ENCODE data around the gene STAG2.

The STAG2 gene

DNA sequence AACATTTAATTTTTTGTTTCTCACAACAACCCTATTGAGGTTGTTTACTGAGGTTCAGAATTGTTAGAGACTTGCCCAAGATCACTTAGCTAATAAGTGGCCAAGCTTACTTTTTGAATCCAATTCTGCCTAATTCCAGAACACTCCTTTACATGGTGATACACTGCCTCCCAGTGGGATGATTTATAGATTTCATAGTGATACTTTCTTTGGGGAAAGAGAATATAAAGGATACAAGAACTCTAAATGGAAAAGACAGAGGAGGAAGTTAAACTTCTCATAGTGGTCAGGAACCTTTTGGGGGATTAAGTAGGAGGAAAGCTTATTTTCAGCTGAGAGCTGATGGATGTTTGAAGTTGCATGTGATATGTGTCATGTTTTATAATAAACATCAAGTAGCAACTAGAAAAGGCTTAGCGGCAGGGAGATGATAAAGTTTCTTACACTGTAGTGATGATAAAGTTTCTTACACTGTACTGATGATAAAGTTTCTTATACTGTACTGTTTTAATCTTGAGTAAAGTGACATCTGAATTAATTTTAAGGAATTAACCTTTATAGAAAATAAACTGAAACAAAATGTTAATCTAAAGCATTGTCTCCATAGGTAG is 15.3 kb downstream of the STAG2 start:
- no peak overlapping the region for H3K9ac ChIP-seq (ENCODE audit: low read length)
- peaks cover 7% of the 10 kb centered on the region for H3K4me1 ChIP-seq (ENCODE audit: control insufficient read depth, low read depth, low read length)
- H3K27ac ChIP-seq (ENCODE audit: low read length), result no peak overlapping the region

DNA sequence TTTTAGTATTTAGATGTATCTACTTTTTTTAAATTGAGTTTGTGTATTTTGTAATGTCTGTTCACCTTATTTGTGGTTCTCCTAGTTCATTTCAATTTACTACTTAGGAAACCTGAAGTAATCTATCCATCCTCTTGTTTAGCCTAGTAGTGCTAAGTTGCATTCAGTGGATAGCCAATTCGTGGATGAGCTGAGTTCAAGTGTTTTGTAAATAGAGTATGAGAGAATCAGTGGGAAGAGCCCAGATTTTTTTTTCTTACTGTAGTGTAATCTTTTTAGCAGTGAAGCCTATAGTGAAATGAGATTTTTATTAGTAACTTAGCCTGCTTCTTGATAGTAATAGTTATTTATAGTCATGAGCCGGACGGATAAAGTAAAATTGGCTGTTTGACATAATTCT is 21.7 kb downstream of the STAG2 start:
- Histone ChIP-seq H3K9ac (ENCODE audit: low read length) (no peak overlapping the region), H3K4me1 (ENCODE audit: control insufficient read depth, low read depth, low read length) (peaks cover 3% of the 10 kb centered on the region), H3K27ac (ENCODE audit: low read length) (no peak overlapping the region), H3K36me3 (ENCODE audit: control insufficient read depth, low read depth, low read length) (no peaks in the 10 kb centered on the region), H3K4me3 (ENCODE audit: low read length) (no peak overlapping the region), H3K27me3 (ENCODE audit: control insufficient read depth, insufficient read depth, low read length) (no peaks in the 10 kb centered on the region), H3K9me3 (ENCODE audit: control insufficient read depth, low read depth, low read length) (peaks cover 9% of the 10 kb centered on the region)

More for the DNA sequence above, 15.3 kb downstream of the STAG2 start:
- H3K4me3 ChIP-seq (ENCODE audit: low read length), result no peak overlapping the region
- no peaks in the 10 kb centered on the region for H3K27me3 ChIP-seq (ENCODE audit: control insufficient read depth, insufficient read depth, low read length)
- H3K36me3 ChIP-seq (ENCODE audit: control insufficient read depth, low read depth, low read length), result no peaks in the 10 kb centered on the region
- peaks cover 10% of the 10 kb centered on the region for H3K9me3 ChIP-seq (ENCODE audit: control insufficient read depth, low read depth, low read length)

DNA sequence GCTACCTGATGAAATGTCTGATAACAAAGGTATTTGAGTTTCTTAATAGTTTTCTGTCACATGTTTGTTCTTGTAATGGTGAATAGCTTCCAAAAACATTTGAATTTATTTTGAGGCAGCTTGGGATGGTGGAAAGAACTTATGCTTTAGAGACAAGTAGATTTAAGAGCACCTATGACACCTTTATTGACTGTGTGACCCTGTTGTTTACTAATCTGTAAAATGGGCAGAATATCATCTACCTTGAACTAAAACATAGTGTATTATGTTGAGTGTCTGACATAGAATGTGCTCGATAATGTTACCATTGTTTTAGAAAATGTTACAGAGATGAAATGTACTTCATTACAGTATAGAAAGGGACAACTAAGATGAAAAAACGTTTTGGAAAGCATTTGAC is 24.9 kb downstream of the STAG2 start:
- H3K27me3 ChIP-seq (ENCODE audit: control insufficient read depth, insufficient read depth, low read length), result no peaks in the 10 kb centered on the region
- H3K9ac ChIP-seq (ENCODE audit: low read length), result no peak overlapping the region
- peaks cover 8% of the 10 kb centered on the region for H3K9me3 ChIP-seq (ENCODE audit: control insufficient read depth, low read depth, low read length)
- no peak overlapping the region for H3K4me3 ChIP-seq (ENCODE audit: low read length)
- no peaks in the 10 kb centered on the region for H3K4me1 ChIP-seq (ENCODE audit: control insufficient read depth, low read depth, low read length)
- H3K27ac ChIP-seq (ENCODE audit: low read length), result no peak overlapping the region
- no peaks in the 10 kb centered on the region for H3K36me3 ChIP-seq (ENCODE audit: control insufficient read depth, low read depth, low read length)

DNA sequence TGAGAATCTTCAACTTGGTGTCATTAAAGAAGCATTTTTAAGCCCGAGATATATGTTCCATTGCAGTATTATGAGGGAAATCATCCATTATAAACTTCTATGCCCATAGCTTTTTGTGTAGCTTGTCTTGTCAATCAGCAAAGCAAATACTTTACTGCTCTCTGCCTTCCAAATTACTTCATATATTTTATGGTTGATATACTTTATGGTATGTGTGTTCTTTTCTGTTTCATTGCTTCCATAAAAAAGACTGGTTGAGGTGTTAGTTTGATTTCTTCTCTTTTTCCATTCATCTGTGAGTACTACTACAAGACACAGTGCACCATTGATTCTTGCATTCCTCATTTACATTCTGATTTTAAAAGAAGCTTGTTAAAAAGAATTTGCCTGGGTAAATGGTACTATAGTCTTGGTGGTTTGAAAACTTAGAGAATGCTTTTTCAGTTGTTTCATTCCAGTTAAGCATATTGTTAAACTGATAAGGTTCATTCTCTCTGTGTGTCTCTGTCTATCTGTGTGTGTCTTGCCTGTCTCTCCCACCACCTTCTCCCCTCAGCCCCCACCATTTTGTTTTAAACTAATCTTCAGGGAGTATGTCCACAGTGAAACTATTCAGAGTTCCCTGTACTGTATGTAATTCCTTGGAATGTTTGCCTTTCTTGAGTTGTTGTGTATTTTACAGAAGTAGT is 27.1 kb downstream of the STAG2 start:
- Histone ChIP-seq H3K36me3 (ENCODE audit: control insufficient read depth, low read depth, low read length) (no peaks in the 10 kb centered on the region), H3K27ac (ENCODE audit: low read length) (no peak overlapping the region), H3K27me3 (ENCODE audit: control insufficient read depth, insufficient read depth, low read length) (no peaks in the 10 kb centered on the region), H3K4me1 (ENCODE audit: control insufficient read depth, low read depth, low read length) (no peaks in the 10 kb centered on the region), H3K9ac (ENCODE audit: low read length) (no peak overlapping the region), H3K9me3 (ENCODE audit: control insufficient read depth, low read depth, low read length) (peaks cover 13% of the 10 kb centered on the region), H3K4me3 (ENCODE audit: low read length) (no peak overlapping the region)

DNA sequence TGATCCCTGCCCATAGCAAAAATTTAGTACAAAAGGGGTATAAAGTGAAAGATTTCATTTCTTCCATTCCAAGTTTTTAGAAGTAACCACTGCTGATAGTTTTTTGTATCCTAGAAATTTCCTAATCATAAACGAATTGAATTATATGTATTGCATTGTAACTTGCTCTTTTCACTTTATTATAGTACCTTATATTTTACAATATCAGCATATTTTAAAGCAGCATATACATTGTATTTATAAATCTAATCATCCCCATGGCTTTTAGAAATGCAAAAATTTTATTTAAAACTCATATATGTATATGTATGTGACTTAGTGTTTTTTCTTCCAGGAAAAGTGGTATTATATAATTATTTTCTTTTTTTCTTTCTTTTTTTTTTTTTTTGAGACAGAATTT is 27.7 kb downstream of the STAG2 start:
- H3K36me3 ChIP-seq (ENCODE audit: control insufficient read depth, low read depth, low read length), result no peaks in the 10 kb centered on the region
- H3K27ac ChIP-seq (ENCODE audit: low read length), result no peak overlapping the region
- H3K9ac ChIP-seq (ENCODE audit: low read length), result no peak overlapping the region
- H3K27me3 ChIP-seq (ENCODE audit: control insufficient read depth, insufficient read depth, low read length), result no peaks in the 10 kb centered on the region
- peaks cover 15% of the 10 kb centered on the region for H3K9me3 ChIP-seq (ENCODE audit: control insufficient read depth, low read depth, low read length)
- H3K4me3 ChIP-seq (ENCODE audit: low read length), result no peak overlapping the region
- no peaks in the 10 kb centered on the region for H3K4me1 ChIP-seq (ENCODE audit: control insufficient read depth, low read depth, low read length)

DNA sequence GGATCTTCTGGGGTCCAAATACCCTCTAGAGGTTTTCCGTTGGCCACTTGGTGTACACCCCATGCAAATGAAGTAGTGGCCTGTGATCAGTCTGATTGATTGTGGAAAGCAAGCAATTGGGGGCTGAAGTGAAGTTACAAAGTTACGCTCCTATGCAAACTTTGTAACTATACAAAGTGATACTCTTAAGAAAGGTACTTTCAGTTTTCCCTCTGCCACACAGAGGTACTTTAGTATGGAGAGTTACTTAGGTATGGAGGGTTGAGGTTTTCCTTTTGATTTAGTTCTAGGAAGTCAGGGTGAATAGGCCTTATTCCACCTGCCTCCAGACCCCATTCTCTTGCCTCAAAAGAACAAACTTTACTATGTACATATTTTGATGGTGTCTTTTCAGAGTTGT is 28.7 kb downstream of the STAG2 start:
- Histone ChIP-seq H3K9ac (ENCODE audit: low read length) (no peak overlapping the region), H3K4me1 (ENCODE audit: control insufficient read depth, low read depth, low read length) (no peaks in the 10 kb centered on the region)

DNA sequence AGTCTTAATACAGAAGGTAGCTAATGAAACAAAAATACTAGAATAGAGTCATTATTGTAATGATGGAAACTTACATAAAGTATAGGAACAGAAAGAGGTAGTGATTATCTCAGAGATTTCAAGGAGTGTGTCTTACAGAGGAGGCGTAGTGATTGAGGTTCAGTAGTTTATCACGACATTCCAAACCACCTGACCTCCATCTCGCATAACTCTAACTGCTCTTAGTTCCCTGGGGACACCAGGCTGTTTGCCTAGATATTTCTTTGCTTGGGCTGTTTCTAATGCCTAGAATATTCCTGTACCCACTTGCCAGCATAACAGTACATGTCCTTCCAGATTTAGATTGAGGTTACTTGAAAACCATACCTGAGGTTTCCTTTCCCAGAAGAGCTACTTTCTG is 29.1 kb downstream of the STAG2 start:
- Histone ChIP-seq H3K27ac (ENCODE audit: low read length) (no peak overlapping the region), H3K9me3 (ENCODE audit: control insufficient read depth, low read depth, low read length) (peaks cover 15% of the 10 kb centered on the region), H3K9ac (ENCODE audit: low read length) (no peak overlapping the region), H3K27me3 (ENCODE audit: control insufficient read depth, insufficient read depth, low read length) (no peaks in the 10 kb centered on the region), H3K4me1 (ENCODE audit: control insufficient read depth, low read depth, low read length) (no peaks in the 10 kb centered on the region), H3K36me3 (ENCODE audit: control insufficient read depth, low read depth, low read length) (no peaks in the 10 kb centered on the region), H3K4me3 (ENCODE audit: low read length) (no peak overlapping the region)

More for the DNA sequence above, 28.7 kb downstream of the STAG2 start:
- Histone ChIP-seq H3K9me3 (ENCODE audit: control insufficient read depth, low read depth, low read length) (peaks cover 15% of the 10 kb centered on the region), H3K36me3 (ENCODE audit: control insufficient read depth, low read depth, low read length) (no peaks in the 10 kb centered on the region), H3K4me3 (ENCODE audit: low read length) (no peak overlapping the region), H3K27ac (ENCODE audit: low read length) (no peak overlapping the region), H3K27me3 (ENCODE audit: control insufficient read depth, insufficient read depth, low read length) (no peaks in the 10 kb centered on the region)

DNA sequence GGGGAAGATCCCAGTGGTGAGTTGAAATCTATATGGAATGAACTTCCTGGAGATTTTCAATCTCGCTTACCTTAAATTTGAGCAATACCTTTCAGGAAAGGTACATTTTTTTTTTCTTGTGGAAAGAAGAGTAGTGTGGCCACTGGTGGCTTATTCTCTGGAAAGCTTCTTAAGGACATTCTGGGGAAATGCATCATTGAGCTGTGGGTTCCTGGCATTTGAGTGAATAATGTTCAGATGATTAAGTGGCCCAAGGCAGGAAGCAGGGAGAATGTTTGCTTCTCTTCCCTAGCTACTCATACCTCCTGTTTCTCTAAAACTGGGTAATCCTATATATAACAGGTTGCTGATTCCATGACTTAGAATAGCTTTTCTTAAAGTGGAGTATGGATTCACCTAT is 31.8 kb downstream of the STAG2 start:
- Histone ChIP-seq H3K27ac (ENCODE audit: low read length) (no peak overlapping the region), H3K9me3 (ENCODE audit: control insufficient read depth, low read depth, low read length) (peaks cover 10% of the 10 kb centered on the region), H3K36me3 (ENCODE audit: control insufficient read depth, low read depth, low read length) (no peaks in the 10 kb centered on the region), H3K27me3 (ENCODE audit: control insufficient read depth, insufficient read depth, low read length) (no peaks in the 10 kb centered on the region), H3K9ac (ENCODE audit: low read length) (no peak overlapping the region), H3K4me1 (ENCODE audit: control insufficient read depth, low read depth, low read length) (no peaks in the 10 kb centered on the region), H3K4me3 (ENCODE audit: low read length) (no peak overlapping the region)

DNA sequence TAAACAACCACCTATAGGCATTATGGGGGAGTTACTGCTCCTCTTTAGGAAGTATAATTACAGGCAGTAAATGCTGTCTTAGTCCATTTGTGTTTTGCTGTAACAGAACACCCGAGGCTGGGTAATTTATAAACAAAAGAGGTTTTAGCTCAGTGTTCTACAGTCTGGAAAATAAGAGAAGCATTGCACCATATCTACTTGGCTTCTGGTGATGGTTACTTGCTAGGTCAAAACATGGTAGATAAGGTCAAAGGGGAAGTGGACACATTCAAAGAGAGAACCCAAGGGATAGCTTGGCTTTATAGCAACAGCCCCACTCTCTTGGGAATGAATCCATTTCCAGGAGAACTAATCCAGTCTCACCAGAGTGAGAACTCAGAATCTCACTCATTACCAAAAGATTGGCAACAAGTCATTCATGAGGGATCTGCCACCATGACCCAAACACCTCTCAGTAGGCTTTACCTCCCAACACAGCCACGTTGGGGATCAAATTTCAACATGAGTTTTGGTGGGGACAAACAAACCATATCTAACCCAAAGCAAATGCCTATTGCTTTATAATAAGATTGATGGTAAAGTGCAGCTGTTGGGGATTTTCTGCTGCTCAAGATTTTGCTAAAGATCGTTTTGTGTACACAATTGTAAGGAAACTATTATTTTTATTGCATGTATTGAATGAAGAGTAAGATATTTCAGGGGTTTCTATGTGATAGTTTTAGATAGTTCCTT is 32.6 kb downstream of the STAG2 start:
- Histone ChIP-seq H3K9ac (ENCODE audit: low read length) (no peak overlapping the region), H3K4me1 (ENCODE audit: control insufficient read depth, low read depth, low read length) (no peaks in the 10 kb centered on the region), H3K9me3 (ENCODE audit: control insufficient read depth, low read depth, low read length) (peaks cover 7% of the 10 kb centered on the region), H3K27me3 (ENCODE audit: control insufficient read depth, insufficient read depth, low read length) (no peaks in the 10 kb centered on the region), H3K27ac (ENCODE audit: low read length) (no peak overlapping the region), H3K36me3 (ENCODE audit: control insufficient read depth, low read depth, low read length) (no peaks in the 10 kb centered on the region), H3K4me3 (ENCODE audit: low read length) (no peak overlapping the region)

DNA sequence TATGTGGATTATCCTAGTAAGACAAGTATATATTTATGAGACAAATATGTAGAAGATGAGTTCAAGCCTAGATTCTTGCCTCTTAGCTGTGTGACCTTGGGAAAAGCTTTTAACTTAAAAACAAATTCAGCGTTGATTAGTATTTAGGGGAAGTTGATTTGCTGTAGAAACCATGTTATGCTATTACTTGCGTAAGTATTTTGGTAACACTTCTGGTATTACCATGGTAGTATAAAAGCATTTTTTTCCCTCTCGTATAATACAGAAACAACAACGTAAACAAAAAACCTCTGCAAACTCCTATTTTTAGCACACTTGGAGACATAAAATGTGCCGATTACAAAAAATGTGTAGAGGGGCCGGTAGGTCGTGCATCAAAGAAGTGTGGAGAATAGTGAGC is 33.2 kb downstream of the STAG2 start:
- H3K4me1 ChIP-seq (ENCODE audit: control insufficient read depth, low read depth, low read length), result no peaks in the 10 kb centered on the region
- no peaks in the 10 kb centered on the region for H3K27me3 ChIP-seq (ENCODE audit: control insufficient read depth, insufficient read depth, low read length)
- no peak overlapping the region for H3K27ac ChIP-seq (ENCODE audit: low read length)
- H3K4me3 ChIP-seq (ENCODE audit: low read length), result no peak overlapping the region
- peaks cover 7% of the 10 kb centered on the region for H3K9me3 ChIP-seq (ENCODE audit: control insufficient read depth, low read depth, low read length)
- H3K36me3 ChIP-seq (ENCODE audit: control insufficient read depth, low read depth, low read length), result no peaks in the 10 kb centered on the region
- no peak overlapping the region for H3K9ac ChIP-seq (ENCODE audit: low read length)

DNA sequence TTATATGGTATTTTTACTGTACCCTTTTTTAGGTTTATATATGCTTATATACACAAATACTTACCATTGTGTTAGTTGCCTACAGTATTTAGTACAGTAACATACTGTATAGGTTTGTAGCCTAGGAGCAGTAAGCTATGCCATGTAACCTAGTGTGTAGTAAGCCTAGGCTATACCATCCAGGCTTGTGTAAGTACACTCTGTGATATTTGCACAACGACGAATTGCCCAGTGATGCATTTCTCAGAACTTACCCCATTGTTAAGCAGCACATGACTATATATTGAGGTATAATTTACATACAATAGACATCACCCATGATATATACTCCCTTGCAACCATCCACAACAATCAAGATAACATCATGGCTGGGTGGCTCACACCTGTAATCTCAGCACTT is 40.1 kb downstream of the STAG2 start:
- H3K9me3 ChIP-seq (ENCODE audit: control insufficient read depth, low read depth, low read length), result peaks cover 8% of the 10 kb centered on the region
- no peak overlapping the region for H3K9ac ChIP-seq (ENCODE audit: low read length)
- no peaks in the 10 kb centered on the region for H3K4me1 ChIP-seq (ENCODE audit: control insufficient read depth, low read depth, low read length)
- H3K27ac ChIP-seq (ENCODE audit: low read length), result no peak overlapping the region
- H3K4me3 ChIP-seq (ENCODE audit: low read length), result no peak overlapping the region
- no peaks in the 10 kb centered on the region for H3K36me3 ChIP-seq (ENCODE audit: control insufficient read depth, low read depth, low read length)
- H3K27me3 ChIP-seq (ENCODE audit: control insufficient read depth, insufficient read depth, low read length), result no peaks in the 10 kb centered on the region

Measured in iPS-18a (cell line).